NCI-H345 (cell line): ENCODE results near the gene TXNDC12.
"Not testable (repeated sequence)": the region's sequence is repeated elsewhere in the genome, so short reads cannot be mapped to it uniquely, and the experiment has no call there.

Experiments
- DNase-seq: peaks from one replicate; lab custom pipeline; 2025; lab: John Stamatoyannopoulos, UW

The TXNDC12 gene

DNA sequence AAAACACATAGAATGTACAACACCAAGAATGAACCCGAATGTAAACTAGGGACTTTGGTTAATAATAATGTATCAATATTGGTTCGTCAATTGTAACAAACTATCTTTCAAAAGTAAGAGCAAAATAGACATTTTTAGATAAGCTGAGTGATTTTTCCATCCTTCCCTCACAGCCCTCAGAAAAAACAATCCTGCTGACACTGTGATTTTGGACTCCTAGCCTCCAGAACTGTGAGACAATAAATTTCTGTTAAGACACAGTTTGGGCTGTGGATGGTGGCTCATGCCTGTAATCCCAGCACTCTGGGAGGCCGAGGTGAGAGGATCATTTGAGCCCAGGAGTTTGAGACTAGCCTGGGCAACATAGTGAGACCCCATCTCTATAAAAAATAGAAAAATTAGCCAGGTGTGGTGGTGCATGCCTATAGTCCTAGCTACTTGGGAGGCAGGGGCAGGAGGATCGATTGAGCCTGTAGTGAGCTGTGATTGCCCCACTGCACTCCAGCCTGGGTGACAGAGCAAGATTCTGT is 9.3 kb downstream of the TXNDC12 start:
- DNase-seq: not testable (repeated sequence)

- no peak for DNase-seq
Measured at GRCh38 chr1:52045236-52045635, 9.8 kb downstream of the TXNDC12 start.

DNA sequence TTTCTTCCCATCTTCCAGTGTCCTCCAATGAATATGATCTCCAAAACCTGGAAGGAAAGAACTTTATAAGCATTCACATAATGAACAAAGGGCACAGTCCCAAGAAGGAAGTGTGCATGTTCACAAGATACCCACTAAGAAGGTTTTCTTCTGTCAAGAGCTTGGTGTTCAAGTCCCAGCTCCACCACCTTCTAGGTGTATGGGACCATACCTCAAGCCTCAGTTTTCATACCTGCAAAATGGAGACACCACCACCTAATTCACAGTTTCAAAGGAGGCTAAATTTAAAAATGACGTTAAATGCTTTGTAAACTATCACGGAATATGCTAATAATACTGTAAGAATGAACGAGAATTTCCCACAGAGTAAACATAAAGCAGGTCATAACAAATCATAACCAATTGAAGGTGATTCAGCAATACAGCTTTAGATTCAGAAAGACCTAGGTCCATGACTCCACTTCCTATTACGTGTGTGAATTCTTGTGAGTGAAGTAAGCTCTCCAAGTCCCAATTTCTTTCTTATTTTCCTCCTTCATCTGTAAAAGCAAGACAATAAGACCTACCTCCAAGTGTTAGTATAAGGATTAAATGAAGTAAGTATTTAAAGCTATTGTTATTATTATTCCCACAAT is 13.3 kb downstream of the TXNDC12 start:
- no peak for DNase-seq

DNA sequence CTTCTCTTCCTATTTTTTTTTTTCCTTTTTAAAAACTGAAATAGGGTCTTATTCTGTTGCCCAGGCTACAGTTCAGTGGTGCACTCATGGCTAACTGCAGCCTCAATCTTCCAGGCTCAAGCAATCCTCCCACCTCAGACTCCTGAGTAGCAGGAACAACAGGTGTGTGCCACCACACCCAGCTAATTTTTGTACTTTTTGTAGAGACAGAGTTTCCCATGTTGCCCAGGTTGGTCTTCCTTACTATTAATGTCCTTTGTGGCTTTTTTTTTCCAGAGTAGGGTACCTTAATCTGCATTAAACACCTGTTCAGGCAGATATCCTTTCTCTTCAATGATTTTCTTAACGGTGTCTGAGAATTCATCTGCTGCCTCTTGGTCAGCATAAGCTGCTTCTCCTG is 17.1 kb downstream of the TXNDC12 start:
- DNase-seq: no peak

GRCh38 chr1:52037402-52037814 is 17.6 kb downstream of the TXNDC12 start:
- DNase-seq: no peak

DNA sequence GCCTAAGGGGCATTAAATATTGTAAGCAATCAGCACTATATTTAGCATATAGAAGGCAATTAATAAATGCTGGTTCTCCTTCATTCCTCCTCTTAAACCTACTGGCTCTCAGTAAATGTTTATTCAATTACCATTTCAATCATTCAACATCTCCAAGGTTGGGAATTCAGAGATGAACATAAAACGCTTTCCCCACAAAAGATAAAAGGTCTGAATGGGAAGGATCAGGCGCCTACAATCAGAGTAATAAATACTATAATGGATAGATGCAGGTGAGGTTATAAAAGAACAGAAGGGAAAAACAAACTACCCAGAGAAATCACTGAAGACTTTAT is 21.0 kb downstream of the TXNDC12 start:
- DNase-seq: no peak

- DNase-seq: peak; percentile 90
Measured at GRCh38 chr1:52033190-52034049, 21.6 kb downstream of the TXNDC12 start, which contains the start of gene KTI12. TSS of gene KTI12 (minus strand) at chr1:52033810. CDS start at chr1:52033761, 49 bp downstream.

- no peak for DNase-seq
Measured at GRCh38 chr1:52032785-52033131, 22.2 kb downstream of the TXNDC12 start.

DNA sequence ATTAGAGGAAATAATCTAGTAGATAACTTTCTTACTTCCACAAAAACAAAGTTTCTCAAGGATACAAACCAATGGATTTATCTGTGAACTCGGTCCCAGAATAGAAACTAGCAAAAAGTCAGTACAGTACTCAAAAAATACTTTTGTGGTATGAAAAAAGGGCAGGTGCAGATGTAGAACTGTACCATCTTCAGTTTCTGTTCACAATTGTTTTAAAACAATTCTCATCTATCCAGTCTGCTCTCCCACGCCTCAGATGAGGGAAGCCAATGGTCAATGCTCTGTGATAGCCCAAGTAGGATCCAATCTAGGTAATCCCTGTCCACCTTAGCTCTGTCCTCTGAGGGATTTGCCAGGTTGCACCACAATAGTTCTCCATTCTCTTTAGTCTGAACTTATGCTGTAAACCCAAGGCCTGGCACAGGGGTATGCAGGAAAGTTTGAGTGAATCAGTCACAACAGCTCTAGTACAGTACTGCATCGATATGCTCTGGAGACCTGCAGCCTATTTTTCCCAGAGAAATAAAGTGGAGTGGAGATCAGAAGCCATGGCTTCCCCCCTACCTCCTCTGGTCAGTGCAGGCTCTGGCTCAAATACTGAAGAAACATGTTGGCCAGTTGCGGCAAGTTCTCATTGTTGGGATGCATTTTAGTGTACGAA is 22.7 kb downstream of the TXNDC12 start:
- DNase-seq: no peak

DNA sequence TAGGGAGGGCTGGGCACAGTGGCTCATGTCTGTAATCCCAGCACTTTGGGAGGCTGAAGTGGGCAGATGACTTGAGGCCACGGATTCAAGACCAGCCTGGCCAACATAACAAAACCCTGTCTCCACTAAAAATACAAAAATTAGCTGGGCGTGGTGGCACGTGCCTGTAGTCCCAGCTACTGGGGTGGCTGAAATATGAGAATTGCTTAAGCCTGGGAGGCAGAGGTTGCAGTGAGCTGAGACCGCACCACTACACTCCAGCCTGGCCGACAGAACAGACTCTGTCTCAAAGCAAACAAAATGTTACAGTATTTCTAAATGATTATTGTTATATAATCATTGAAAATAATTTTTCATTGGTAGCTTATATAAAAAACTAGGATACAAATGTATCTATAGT is 26.2 kb downstream of the TXNDC12 start:
- not testable (repeated sequence) for DNase-seq

DNA sequence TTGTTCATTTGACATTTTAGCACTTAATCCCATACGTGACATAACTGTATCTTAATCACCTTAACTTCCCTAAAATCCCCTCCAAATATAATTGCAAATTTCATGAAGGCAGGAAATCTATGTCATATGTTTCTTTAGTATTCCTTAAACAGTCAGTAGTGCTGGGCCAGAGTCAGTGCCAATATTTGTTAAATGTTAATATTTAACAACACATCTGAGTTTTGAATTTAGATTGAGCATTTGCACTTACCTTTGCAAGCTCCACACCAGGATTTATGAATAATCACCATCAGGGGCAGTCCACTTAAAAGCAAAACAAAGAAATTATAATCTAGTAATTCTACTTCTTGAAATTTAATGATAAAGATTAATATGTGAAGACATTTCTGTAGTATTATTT is 26.7 kb downstream of the TXNDC12 start:
- no peak for DNase-seq

DNA sequence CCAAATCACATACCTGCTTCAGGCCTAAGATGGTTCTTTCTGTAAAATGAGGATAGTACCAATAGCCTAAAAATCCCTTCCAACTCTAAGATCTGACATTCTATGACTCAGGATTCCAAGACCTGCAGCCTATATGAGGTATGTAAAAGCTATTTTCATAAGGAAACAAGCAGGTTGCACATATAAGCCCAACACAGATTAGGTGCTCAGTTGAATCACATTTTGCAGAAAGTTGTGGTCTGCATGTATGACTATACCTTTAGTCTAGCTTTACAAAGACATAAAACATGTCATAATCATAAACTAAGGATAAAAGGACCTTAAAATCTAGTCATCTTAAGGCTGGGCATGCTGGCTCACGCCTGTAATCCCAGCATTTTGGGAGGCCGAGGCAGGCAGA is 28.7 kb downstream of the TXNDC12 start:
- no peak for DNase-seq

DNA sequence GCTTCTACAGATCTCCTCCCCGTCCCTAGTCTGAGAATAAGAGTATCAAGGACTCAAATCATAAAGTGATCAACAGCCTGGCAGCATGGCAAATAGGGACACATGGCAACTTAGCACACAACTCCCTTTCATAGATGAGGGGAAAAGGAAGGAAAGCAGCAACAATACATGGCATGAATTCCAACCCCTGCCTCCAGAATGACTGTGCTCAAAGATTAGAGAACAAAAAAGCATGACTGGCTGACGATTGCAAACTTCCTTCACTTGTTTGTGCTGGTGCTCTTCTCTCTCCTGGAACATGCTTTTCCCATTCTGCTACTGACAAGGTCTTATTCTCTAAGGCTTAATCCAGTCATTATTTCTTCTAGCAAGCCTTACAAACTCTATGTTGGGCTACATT is 32.9 kb downstream of the TXNDC12 start:
- DNase-seq: no peak

GRCh38 chr1:52008071-52008809 is 46.8 kb downstream of the TXNDC12 start:
- no peak for DNase-seq

- DNase-seq: no peak
Measured at GRCh38 chr1:52007215-52008002, 47.6 kb downstream of the TXNDC12 start.

- not testable (repeated sequence) for DNase-seq
Measured at GRCh38 chr1:52006081-52006553, 48.9 kb downstream of the TXNDC12 start.

DNA sequence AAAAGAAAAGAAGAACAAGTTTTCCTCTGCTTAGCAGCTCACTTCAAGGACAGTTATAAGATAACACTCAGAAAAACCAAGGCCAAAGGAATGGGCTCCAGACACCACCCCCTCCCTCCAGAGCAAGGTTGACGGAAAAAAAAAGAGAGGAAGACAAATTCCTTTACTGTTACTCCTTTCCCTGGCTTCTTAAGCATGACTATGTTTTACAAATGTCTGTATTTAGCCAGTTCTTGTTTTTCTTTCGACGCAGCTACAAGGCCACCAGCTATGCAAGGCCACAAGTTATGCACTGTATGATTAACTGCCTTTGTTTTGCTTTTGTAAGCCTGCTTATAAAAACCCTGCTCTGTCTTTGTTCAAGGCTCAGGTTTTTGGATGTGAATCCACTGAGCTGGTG is 49.4 kb downstream of the TXNDC12 start:
- DNase-seq: not testable (repeated sequence)

DNA sequence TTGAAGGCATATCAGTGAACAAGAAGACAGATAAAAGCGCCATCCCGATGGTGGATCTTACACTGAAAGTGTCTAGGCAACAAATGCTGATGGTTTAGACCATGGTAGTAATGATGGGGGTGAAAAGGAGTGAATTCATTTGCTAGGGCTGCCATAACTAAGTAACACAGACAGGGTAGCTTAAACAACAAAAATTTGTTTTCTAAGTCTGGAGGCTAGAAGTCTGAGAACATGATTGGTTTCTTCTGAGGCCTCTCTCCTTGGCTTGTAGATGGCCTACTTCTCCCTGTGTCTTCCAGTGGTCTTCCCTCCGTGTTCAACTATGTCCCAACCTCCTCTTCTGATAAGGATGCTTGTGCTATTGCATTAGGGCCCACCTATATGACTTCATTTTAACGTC is 51.1 kb downstream of the TXNDC12 start:
- no peak for DNase-seq

- DNase-seq: peak; percentile 90
Measured at GRCh38 chr1:52002038-52002917, 52.7 kb downstream of the TXNDC12 start.

- DNase-seq: no peak
Measured at GRCh38 chr1:51998701-51999100, 56.3 kb downstream of the TXNDC12 start.
